Epidermal melanocyte (primary cell): Measurements from ENCODE around the gene CGRRF1.

Experiments
- DNase-seq: peaks from one replicate; pipeline ENCODE4 v3.0.0; 2011; ENCODE audit warnings: low spot score; ENCODE audit not compliant: insufficient read length

The CGRRF1 gene

GRCh38 chr14:54489731-54490444 is 19.8 kb upstream of the CGRRF1 start:
- no peak for DNase-seq

DNA sequence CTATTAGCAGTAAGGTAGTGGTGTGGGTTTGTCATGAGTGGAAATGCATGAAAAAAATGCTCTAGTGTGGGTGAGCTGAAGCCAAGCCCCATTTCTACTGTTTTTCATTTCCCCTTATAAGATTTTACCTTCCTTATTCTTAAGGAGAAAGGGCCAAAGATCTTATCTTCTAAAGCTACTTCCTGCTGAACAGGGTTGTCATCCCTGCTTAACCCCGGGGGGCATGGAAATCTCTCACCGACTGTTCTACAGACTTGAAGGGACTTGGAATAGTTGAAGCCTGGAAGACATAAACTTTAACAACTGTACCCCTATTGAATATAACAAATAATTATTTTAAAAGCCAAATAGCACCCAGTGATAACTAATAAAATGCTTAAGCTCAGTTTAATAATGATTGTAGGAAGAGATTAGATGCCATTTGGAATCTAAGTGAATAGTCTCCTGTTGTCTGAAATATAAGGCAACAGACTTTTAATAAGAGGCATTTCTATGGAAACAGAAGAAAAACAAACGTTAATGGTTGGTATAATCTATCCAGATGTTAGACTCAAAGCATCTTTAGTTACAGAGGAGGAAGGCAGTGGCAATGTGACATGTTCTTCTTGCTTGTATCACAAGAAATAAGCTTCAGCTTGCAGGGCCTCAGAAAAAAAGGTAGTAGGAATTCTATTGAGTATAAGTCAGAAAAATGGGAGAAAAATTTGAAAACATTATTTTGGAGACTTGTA is 19.1 kb upstream of the CGRRF1 start:
- DNase-seq: no peak

GRCh38 chr14:54493293-54493692 is 16.4 kb upstream of the CGRRF1 start:
- no peak for DNase-seq

DNA sequence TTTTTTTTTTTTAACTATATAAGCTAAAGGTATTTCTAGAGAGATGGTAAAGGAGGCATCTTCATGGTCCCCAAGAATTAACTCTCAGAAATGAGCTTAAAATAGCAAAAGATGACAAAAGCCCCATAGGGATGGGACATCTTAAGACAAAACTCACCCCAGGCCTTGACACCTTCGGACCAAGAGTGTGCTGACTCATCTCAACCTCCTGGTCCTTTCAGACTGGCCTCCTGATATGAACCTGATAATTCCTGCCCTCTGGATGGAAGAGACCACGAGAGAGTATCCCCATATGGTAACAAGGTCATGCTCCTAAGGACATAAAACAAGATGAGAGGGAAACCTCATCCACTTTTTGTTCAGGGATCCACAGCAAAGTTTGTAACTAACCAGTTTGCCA is 12.5 kb upstream of the CGRRF1 start:
- DNase-seq: no peak

- DNase-seq: no peak
Observed at GRCh38 chr14:54498095-54498531, 11.6 kb upstream of the CGRRF1 start.

GRCh38 chr14:54498579-54498978 is 11.1 kb upstream of the CGRRF1 start:
- no peak for DNase-seq

DNA sequence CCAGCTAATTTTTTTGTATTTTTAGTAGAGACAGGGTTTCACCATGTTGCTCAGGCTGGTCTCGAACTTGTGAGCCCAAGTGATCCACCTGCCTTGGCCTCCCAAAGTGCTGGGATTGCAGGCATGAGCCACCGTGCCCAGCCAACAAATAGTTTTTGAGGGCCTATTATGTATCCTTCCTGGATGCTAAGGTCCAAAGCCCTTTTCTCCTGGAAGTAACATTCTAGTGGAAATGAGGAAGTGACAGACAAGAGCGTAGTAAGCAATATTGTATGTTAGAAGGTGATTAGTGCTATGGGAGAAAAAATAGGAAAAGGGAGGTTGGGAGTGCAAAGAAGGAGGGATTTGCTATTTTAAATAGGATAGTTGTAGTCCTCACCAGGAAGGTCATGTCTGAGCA is 9.0 kb upstream of the CGRRF1 start:
- no peak for DNase-seq

- DNase-seq: no peak
Observed at GRCh38 chr14:54501480-54501879, 8.2 kb upstream of the CGRRF1 start.

- no peak for DNase-seq
Observed at GRCh38 chr14:54502602-54503001, 7.1 kb upstream of the CGRRF1 start.

DNA sequence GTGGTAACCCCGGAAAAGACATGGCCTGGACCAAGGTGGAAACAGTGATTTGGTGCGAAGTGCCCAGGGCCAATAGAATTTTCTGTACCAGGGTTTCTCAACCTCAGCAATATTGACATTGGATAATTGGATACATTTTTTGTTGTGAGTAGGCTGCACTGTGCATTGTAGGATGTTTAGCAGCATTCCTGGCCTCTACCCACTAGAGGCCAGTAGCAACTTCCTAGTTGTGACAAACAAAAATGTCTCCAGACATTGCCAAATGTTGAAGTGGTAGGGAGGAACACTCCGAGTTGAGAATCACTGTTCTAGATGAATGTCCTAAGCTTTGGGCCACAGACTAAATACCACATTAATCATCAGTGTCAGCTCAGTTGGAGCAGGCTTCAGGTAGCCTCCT is 6.2 kb upstream of the CGRRF1 start:
- no peak for DNase-seq

DNA sequence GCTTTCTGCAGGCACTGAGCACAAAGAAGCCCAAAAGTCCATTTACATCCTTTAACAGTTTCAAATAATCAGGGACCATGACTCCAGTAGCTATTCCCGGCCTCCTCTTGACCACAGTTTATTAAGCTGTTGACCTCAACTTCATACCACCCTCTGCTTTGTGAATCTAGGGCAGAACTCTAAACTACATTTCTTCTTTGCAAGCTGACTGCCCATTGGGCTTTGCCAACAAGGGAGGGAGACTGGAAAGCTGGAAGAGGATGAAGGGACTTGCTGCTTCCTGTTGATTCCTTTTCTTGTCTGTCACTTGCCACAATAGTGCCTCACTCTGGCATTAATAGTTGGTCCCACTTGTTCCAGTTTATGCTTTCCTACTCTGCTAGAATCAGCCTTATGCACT is 2.7 kb downstream of the CGRRF1 start:
- no peak for DNase-seq

DNA sequence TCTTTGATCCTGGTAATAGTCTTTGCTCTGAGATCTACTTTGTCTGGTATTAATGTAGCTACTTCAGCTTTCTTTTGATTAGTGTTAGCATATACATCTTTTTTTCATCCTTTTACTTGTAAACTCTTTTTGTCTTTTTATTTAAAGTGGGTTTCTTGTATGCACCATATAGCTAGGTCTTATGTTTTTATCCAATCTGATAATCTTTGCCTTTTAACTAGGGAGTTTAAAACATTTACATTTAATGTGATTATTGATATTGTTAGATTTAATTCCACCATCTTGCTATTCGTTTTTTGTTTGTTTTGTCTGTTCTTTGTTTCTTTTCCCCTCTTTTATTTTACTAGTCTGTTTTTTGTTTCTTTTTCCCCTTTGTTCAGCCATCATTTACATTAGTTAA is 6.0 kb downstream of the CGRRF1 start:
- no peak for DNase-seq

- no peak for DNase-seq
Observed at GRCh38 chr14:54516709-54517108, 7.0 kb downstream of the CGRRF1 start.

- no peak for DNase-seq
Observed at GRCh38 chr14:54524410-54524809, 14.7 kb downstream of the CGRRF1 start.

- no peak for DNase-seq
Observed at GRCh38 chr14:54528973-54529372, 19.3 kb downstream of the CGRRF1 start.

DNA sequence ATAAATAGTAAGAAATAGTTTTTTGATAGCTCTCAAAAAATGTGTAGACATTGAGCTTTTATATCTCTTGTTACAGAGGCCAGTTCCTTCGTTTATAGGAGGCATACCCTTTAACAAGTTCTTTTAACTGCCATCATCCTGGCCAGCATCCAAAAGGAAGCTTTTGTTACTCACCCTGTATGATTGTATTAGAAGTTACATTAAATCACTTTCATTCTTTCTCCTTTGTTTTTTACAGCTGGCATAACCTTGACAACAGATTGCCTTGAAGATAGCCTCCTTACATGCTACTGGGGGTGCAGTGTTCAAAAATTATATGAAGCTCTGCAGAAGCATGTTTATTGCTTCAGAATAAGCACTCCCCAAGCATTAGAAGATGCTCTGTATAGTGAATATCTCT is 20.1 kb downstream of the CGRRF1 start:
- no peak for DNase-seq

DNA sequence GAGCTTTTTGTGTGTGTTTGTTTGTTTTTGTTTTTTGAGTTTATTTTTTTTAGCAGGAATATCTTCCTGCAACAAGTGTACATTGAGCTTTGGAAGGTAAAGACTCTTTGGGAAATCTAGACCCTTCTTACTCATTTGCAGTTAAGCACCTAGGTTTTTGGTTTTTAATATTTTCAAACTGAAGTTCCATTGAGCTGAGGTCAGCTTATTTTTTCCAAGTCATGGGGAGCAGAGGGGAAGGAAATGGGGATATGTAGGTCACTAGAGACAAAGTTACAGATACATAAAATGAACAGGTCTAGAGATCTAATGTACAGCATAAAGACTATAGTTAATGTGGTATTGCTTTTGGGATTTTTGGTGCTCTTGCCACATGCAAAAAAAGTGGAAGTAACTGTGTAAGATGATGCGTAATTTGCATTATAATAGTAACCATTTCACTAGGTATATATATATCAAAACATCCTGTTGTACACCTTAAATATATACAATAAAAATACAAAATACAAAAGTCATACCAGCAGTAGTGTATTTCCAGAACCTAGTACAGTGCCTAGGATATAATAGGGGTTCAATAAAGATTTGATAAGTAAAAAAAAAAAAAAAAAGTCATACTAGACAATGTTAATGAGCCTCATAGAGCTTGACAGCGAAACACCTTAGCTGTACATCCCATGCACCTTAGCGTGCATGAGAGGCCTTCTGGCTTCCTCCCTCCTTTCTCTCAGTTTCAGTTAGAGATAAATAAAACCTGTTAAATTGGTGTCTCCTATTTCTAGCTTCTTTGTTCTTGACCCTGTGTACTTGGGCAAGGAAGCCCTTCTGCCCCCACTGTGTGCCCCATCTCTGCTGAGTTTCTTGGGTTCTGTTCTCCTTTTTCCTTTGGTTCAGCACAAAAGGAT is 22.7 kb downstream of the CGRRF1 start:
- no peak for DNase-seq

DNA sequence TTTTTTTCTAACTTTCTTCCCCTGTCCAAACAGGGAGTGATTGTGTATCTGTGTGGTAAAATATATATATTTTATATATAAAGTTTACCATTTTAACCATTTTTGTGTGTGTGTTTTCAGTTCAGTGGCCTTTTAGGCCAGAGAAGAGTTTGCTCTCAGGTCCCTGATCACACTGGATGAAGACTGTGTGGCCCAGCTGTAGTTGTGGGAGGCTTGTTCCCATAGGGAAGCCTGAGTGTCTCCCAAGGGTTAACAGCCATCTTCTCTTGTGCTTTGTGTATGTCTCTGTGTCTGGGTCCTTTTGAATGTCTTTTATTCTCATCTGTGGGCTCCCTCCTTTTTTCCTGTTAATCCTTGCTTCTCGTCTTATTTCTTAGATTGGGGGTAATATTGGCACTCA is 23.4 kb downstream of the CGRRF1 start:
- no peak for DNase-seq

GRCh38 chr14:54535126-54535525 is 25.4 kb downstream of the CGRRF1 start:
- no peak for DNase-seq

GRCh38 chr14:54535646-54536045 is 25.9 kb downstream of the CGRRF1 start:
- no peak for DNase-seq

DNA sequence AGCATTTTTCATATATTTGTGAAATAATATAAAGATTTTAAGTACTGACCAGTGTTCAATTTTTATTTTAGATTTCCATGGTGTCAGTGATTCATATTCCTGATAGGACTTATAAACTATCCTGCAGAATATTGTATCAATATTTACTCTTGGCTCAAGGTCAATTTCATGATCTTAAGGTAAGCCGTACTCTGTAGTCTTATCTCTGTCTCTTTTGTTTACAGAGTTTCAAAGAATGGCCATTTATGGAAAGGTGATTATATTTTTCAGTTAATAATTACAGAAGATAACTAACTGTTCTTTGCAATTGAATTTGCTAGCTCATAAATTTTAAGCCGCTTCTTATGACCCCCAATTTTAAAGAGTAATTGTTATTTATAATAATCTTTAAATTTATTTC is 27.9 kb downstream of the CGRRF1 start:
- no peak for DNase-seq

DNA sequence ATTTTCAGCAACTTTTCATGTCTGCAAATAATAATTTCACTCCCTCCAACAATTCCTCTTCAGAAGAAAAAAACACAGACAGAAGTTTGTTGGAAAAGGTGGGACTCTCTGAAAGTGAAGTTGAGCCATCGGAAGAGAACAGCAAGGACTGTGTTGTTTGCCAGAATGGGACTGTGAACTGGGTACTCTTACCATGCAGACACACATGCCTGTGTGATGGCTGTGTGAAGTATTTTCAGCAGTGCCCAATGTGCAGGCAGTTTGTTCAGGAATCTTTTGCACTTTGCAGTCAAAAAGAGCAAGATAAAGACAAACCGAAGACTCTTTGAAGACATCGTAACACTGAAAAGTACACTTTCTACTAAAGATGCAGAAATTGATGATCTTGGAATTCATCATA is 28.3 kb downstream of the CGRRF1 start:
- no peak for DNase-seq
